ENCODE data around the gene NPIPA8. TPM values are rescaled to one million over a fixed set of nuclear protein-coding genes. Genes with fewer than 3 reads are reported as not detected.
"Not testable (repeated sequence)": the region's sequence is repeated elsewhere in the genome, so short reads cannot be mapped to it uniquely, and the experiment has no call there.

Gene NPIPA8
- total RNA-seq (2021; ENCODE audit: unreplicated experiment) (0.18 TPM), Bru-seq, nascent RNA (not detected), BruChase-seq, experiment 1, labeled RNA remaining after a 2-hour chase (not detected), BruChase-seq, experiment 2, labeled RNA remaining after a 6-hour chase (not detected)
- 0.24 TPM for polyA plus RNA-seq (2012; ENCODE audit: insufficient read length)
- long read RNA-seq, partial matches to known transcripts, result 2 of 6 reads
- long read RNA-seq, other reads (novel, unspliced or antisense), result 4 of 6 reads

GRCh38 chr16:18336636-18337035, at the start of gene NPIPA8:
Gene NPIPA8 (minus strand): TSS chr16:18336736. CDS start chr16:18332662, 4,074 bp downstream.
- CTCF ChIA-PET; intact Hi-C loops (cut with micrococcal nuclease; ENCODE audit: unreplicated experiment); BruUV-seq (replicated peaks); H3K4me1 ChIP-seq (ENCODE audit: control insufficient read depth, insufficient read depth, low read length); in situ Hi-C loops (cut with HindIII; ENCODE audit: low pct_unique_long_range_greater_than_20kb, low sequenced_read_pairs); ATAC-seq; H3K4me3 ChIP-seq (ENCODE audit: low read depth in 2 of 2, low read length in 2 of 2); DNase-seq (ENCODE audit: low read depth, low spot score); H3K9me3 ChIP-seq (ENCODE audit: control insufficient read depth, insufficient read depth, low read depth, low read length); H3K27ac ChIP-seq (ENCODE audit: low read length); POLR2A ChIA-PET; H3K36me3 ChIP-seq (ENCODE audit: control insufficient read depth, insufficient read depth, low read length); H3K27me3 ChIP-seq (ENCODE audit: control insufficient read depth, insufficient read depth, low read length): not testable (repeated sequence)

- H3K36me3 ChIP-seq (ENCODE audit: control insufficient read depth, insufficient read depth, low read length); H3K9me3 ChIP-seq (ENCODE audit: control insufficient read depth, insufficient read depth, low read depth, low read length); H3K27ac ChIP-seq (ENCODE audit: low read length); H3K27me3 ChIP-seq (ENCODE audit: control insufficient read depth, insufficient read depth, low read length); ATAC-seq; DNase-seq (ENCODE audit: low read depth, low spot score); H3K4me1 ChIP-seq (ENCODE audit: control insufficient read depth, insufficient read depth, low read length); H3K4me3 ChIP-seq (ENCODE audit: low read depth in 2 of 2, low read length in 2 of 2); BruUV-seq (replicated peaks); in situ Hi-C loops (cut with HindIII; ENCODE audit: low pct_unique_long_range_greater_than_20kb, low sequenced_read_pairs); CTCF ChIA-PET; intact Hi-C loops (cut with micrococcal nuclease; ENCODE audit: unreplicated experiment); POLR2A ChIA-PET: not testable (repeated sequence)
Measured at GRCh38 chr16:18385285-18385684, 48.7 kb upstream of the NPIPA8 start.

- DNase-seq (ENCODE audit: low read depth, low spot score); H3K9me3 ChIP-seq (ENCODE audit: control insufficient read depth, insufficient read depth, low read depth, low read length); intact Hi-C loops (cut with micrococcal nuclease; ENCODE audit: unreplicated experiment); H3K27ac ChIP-seq (ENCODE audit: low read length); H3K36me3 ChIP-seq (ENCODE audit: control insufficient read depth, insufficient read depth, low read length); CTCF ChIA-PET; H3K4me3 ChIP-seq (ENCODE audit: low read depth in 2 of 2, low read length in 2 of 2); H3K4me1 ChIP-seq (ENCODE audit: control insufficient read depth, insufficient read depth, low read length); ATAC-seq; in situ Hi-C loops (cut with HindIII; ENCODE audit: low pct_unique_long_range_greater_than_20kb, low sequenced_read_pairs); BruUV-seq (replicated peaks); POLR2A ChIA-PET; H3K27me3 ChIP-seq (ENCODE audit: control insufficient read depth, insufficient read depth, low read length): not testable (repeated sequence)
Measured at GRCh38 chr16:18384869-18385268, 48.3 kb upstream of the NPIPA8 start.

- intact Hi-C loops (cut with micrococcal nuclease; ENCODE audit: unreplicated experiment); POLR2A ChIA-PET; BruUV-seq (replicated peaks); DNase-seq (ENCODE audit: low read depth, low spot score); H3K4me1 ChIP-seq (ENCODE audit: control insufficient read depth, insufficient read depth, low read length); H3K4me3 ChIP-seq (ENCODE audit: low read depth in 2 of 2, low read length in 2 of 2); H3K27me3 ChIP-seq (ENCODE audit: control insufficient read depth, insufficient read depth, low read length); H3K27ac ChIP-seq (ENCODE audit: low read length); CTCF ChIA-PET; in situ Hi-C loops (cut with HindIII; ENCODE audit: low pct_unique_long_range_greater_than_20kb, low sequenced_read_pairs); H3K36me3 ChIP-seq (ENCODE audit: control insufficient read depth, insufficient read depth, low read length); H3K9me3 ChIP-seq (ENCODE audit: control insufficient read depth, insufficient read depth, low read depth, low read length): not testable (repeated sequence)
- ATAC-seq, result peak; percentile 74
Measured at GRCh38 chr16:18384098-18384636, 47.6 kb upstream of the NPIPA8 start.

- H3K36me3 ChIP-seq (ENCODE audit: control insufficient read depth, insufficient read depth, low read length); intact Hi-C loops (cut with micrococcal nuclease; ENCODE audit: unreplicated experiment); H3K4me1 ChIP-seq (ENCODE audit: control insufficient read depth, insufficient read depth, low read length); H3K27me3 ChIP-seq (ENCODE audit: control insufficient read depth, insufficient read depth, low read length); BruUV-seq (replicated peaks); in situ Hi-C loops (cut with HindIII; ENCODE audit: low pct_unique_long_range_greater_than_20kb, low sequenced_read_pairs); H3K4me3 ChIP-seq (ENCODE audit: low read depth in 2 of 2, low read length in 2 of 2); H3K27ac ChIP-seq (ENCODE audit: low read length); POLR2A ChIA-PET; CTCF ChIA-PET; ATAC-seq; H3K9me3 ChIP-seq (ENCODE audit: control insufficient read depth, insufficient read depth, low read depth, low read length); DNase-seq (ENCODE audit: low read depth, low spot score): not testable (repeated sequence)
Measured at GRCh38 chr16:18382696-18383095, 46.2 kb upstream of the NPIPA8 start.

- CTCF ChIA-PET; H3K4me3 ChIP-seq (ENCODE audit: low read depth in 2 of 2, low read length in 2 of 2); POLR2A ChIA-PET; ATAC-seq; DNase-seq (ENCODE audit: low read depth, low spot score); H3K36me3 ChIP-seq (ENCODE audit: control insufficient read depth, insufficient read depth, low read length); BruUV-seq (replicated peaks); in situ Hi-C loops (cut with HindIII; ENCODE audit: low pct_unique_long_range_greater_than_20kb, low sequenced_read_pairs); H3K27me3 ChIP-seq (ENCODE audit: control insufficient read depth, insufficient read depth, low read length); intact Hi-C loops (cut with micrococcal nuclease; ENCODE audit: unreplicated experiment); H3K4me1 ChIP-seq (ENCODE audit: control insufficient read depth, insufficient read depth, low read length); H3K27ac ChIP-seq (ENCODE audit: low read length); H3K9me3 ChIP-seq (ENCODE audit: control insufficient read depth, insufficient read depth, low read depth, low read length): not testable (repeated sequence)
Measured at GRCh38 chr16:18347742-18348141, 11.2 kb upstream of the NPIPA8 start.

- H3K4me1 ChIP-seq (ENCODE audit: control insufficient read depth, insufficient read depth, low read length); H3K36me3 ChIP-seq (ENCODE audit: control insufficient read depth, insufficient read depth, low read length); ATAC-seq; H3K9me3 ChIP-seq (ENCODE audit: control insufficient read depth, insufficient read depth, low read depth, low read length); CTCF ChIA-PET; POLR2A ChIA-PET; DNase-seq (ENCODE audit: low read depth, low spot score); H3K4me3 ChIP-seq (ENCODE audit: low read depth in 2 of 2, low read length in 2 of 2); BruUV-seq (replicated peaks); H3K27me3 ChIP-seq (ENCODE audit: control insufficient read depth, insufficient read depth, low read length); intact Hi-C loops (cut with micrococcal nuclease; ENCODE audit: unreplicated experiment); H3K27ac ChIP-seq (ENCODE audit: low read length); in situ Hi-C loops (cut with HindIII; ENCODE audit: low pct_unique_long_range_greater_than_20kb, low sequenced_read_pairs): not testable (repeated sequence)
Measured at GRCh38 chr16:18346993-18347392, 10.5 kb upstream of the NPIPA8 start.

Measured in Panc1 (cell line).